ENCODE data around the gene TPST2.
A peak's percentile ranks its signal among the peaks of the same experiment; 100 is the strongest.
"Not testable (repeated sequence)": the region's sequence is repeated elsewhere in the genome, so short reads cannot be mapped to it uniquely, and the experiment has no call there.

The TPST2 gene

DNA sequence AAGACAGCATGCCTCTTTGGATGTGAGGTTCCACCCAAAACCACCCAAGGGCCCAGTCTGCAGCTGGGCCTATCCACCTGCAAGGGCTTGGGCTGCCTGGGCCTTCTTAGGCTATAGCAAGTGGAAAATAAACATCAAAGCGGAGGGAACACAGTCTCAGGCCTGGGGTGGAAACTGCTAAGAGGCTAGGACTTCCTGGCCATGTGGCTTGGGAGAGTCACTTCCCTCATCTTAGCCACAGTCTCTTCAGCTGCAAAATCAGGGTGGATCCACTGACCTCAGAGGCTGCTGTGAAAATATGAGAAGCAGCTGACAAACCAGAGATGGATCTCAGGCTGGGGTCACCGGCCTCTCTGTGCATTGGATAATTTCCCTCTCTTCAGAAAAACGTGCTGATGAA, 47.1 kb downstream of the TPST2 start:
- peak overlapping the region; percentile 69 for H3K4me2 ChIP-seq
- peak overlapping the region; percentile 86 for H3K27ac ChIP-seq
- no peaks in the 10 kb centered on the region for H3K27me3 ChIP-seq
- no peak overlapping the region for H3K4me3 ChIP-seq
- TF ChIP-seq Cebpa-rat (IDR thresholded peaks at IDR 0.05) = no peak
- peak overlapping the region; percentile 67; the same call in 1 of the 2 replicates for H3K9ac ChIP-seq
- H3K4me1 ChIP-seq = peaks cover 88% of the 10 kb centered on the region
- peaks cover 54% of the 10 kb centered on the region for H3K36me3 ChIP-seq
- H3K9me3 ChIP-seq = no peaks in the 10 kb centered on the region
- H4K20me1 ChIP-seq = no peaks in the 10 kb centered on the region

DNA sequence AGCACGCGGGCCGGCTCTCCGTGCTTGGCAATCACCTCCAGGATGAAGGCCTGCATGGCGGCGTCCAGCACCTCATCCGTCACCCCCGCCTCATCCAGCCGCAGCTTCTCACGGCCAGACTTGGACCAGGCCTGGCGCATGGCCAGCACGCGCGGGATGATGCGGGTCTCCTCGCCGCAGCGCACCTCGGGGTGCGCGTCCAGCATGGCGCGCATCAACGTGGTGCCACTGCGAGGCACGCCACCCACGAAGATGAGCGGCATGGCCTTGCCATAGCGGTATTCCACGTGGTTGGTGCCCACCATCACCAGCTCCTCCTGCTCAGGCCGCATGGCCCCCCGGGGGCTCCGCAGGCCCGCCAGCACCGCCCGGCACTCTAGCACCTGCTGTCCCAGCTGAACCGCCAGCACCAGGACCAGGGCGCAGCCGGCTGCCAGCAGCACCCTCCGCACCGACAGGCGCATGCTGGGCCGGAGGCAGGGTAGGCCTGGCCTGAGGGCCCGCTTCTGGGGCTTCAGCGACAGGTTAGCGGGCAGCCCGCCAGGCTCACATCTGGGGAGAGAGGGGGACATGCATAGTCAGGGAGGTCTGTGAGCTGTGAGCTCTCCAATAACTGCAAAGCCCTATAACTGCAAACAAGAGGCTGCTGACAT, 48.6 kb downstream of the TPST2 start:
- TF ChIP-seq Cebpa-rat (IDR thresholded peaks at IDR 0.05) = no peak

DNA sequence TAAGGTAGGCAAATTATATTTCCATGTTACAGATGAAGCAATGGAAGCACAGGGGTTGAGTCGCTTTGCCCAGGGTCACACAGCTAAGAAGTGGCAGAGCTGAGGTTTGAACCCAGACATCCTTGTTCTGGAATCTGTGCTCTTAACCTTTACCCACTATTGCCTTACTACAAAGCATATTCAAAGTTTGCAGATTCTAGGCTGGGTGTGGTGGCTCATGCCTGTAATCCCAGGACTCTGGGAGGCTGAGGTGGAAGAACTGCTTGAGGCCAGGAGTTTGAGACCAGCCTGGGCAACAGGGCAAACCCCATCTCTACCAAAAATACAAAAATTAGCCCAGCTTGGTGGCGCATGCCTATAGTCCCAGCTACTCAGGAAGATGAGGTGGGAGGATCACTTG, 49.8 kb downstream of the TPST2 start:
- H3K27me3 ChIP-seq = no peaks in the 10 kb centered on the region
- H3K4me2 ChIP-seq = peak overlapping the region; percentile 69
- no peak for TF ChIP-seq Cebpa-rat (IDR thresholded peaks at IDR 0.05)
- H3K4me1 ChIP-seq = peaks cover 82% of the 10 kb centered on the region
- H3K27ac ChIP-seq = peak overlapping the region; percentile 86
- H3K36me3 ChIP-seq = peaks cover 65% of the 10 kb centered on the region
- H3K9ac ChIP-seq = 0 out of 2 replicates have a peak overlapping the region, but pooled peaks have one; percentile 35
- no peaks in the 10 kb centered on the region for H4K20me1 ChIP-seq
- no peak overlapping the region for H3K4me3 ChIP-seq
- H3K9me3 ChIP-seq = no peaks in the 10 kb centered on the region

More for the DNA sequence above, 48.6 kb downstream of the TPST2 start:
- peak overlapping the region; percentile 86 for H3K27ac ChIP-seq
- H3K4me3 ChIP-seq = no peak overlapping the region
- H3K9me3 ChIP-seq = no peaks in the 10 kb centered on the region
- peaks cover 82% of the 10 kb centered on the region for H3K4me1 ChIP-seq
- no peaks in the 10 kb centered on the region for H3K27me3 ChIP-seq
- peak overlapping the region; percentile 69 for H3K4me2 ChIP-seq
- no peak overlapping the region; the same call in 1 of the 2 replicates for H3K9ac ChIP-seq
- no peaks in the 10 kb centered on the region for H4K20me1 ChIP-seq
- peaks cover 60% of the 10 kb centered on the region for H3K36me3 ChIP-seq

DNA sequence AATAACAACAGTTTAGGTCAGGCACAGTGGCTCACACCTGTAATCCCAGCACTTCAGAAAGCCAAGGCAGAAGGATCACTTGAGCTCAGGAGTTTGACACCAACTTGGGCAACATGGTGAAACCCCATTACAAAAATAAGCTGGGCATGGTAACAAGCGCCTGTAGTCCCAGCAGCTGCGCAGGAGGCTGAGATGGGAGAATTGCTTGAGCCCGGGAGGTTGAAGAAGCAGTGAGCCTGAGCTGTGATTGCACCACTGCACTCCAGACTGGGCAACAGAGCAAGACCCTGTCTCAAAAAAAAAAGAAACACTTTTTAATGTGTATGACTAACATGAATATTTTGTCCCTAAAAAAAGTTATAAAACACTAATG, 53.2 kb downstream of the TPST2 start:
- H3K4me2 ChIP-seq = peak overlapping the region; percentile 77; the same call in 1 of the 2 replicates
- H3K4me3 ChIP-seq = no peak overlapping the region
- no peaks in the 10 kb centered on the region for H3K27me3 ChIP-seq
- peak overlapping the region; percentile 83 for H3K27ac ChIP-seq
- no peaks in the 10 kb centered on the region for H4K20me1 ChIP-seq
- no peak for TF ChIP-seq Cebpa-rat (IDR thresholded peaks at IDR 0.05)
- H3K9me3 ChIP-seq = no peaks in the 10 kb centered on the region
- H3K4me1 ChIP-seq = peaks cover 69% of the 10 kb centered on the region
- H3K9ac ChIP-seq = no peak overlapping the region
- peaks cover 85% of the 10 kb centered on the region for H3K36me3 ChIP-seq

DNA sequence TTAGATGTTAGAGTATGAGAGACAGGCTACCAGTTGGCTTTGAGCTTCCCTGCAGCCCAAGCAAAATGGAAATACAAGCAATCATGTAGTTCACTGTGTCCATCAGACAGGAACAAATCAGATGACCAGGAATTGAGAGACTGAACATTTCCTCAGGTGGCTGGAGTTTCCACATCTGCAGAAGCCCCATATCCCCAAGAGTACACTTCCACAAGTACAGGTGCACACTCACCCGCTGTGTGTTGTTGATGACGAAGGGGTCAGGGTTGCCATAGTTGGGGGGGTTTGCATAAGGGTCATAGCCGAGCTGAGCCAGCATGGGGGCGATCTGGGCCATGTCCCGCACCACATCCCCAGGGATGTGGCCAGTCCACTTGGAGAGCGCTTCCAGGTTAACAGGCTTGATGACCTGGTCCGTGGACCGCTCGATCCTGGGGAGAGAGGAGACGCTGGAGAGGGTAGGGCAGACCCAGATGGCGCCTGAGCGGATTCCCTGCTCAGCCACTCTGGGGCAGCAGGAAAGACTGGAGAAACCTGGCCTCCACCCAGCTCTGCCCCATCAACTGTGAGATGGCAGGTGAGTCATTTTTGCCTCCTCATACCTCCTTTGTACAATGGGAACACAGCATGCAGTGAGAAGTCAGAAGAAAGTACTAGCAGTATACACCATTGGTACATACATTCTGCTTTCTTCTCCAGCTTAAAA, 53.7 kb downstream of the TPST2 start:
- Histone ChIP-seq H3K9ac (no peak overlapping the region), H3K36me3 (peaks cover 85% of the 10 kb centered on the region), H3K4me3 (no peak overlapping the region), H3K27me3 (no peaks in the 10 kb centered on the region), H3K27ac (peak overlapping the region; percentile 83), H4K20me1 (no peaks in the 10 kb centered on the region), H3K4me1 (peaks cover 64% of the 10 kb centered on the region), H3K9me3 (no peaks in the 10 kb centered on the region), H3K4me2 (peak overlapping the region; percentile 77)
- no peak for TF ChIP-seq Cebpa-rat (IDR thresholded peaks at IDR 0.05)

DNA sequence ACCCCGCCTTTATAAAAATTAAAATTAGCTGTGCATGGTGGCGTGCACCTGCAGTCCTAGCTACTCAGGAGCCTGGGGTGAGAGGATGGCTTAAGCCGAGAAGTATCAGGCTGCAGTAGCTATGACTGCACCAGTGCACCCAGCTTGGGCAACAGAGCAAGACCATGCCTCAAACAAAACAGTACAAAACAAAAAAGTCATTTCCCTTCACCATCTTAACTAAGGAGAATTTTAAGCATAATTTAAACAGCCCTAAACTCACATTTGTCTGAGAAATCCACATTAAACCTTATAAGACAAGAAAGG, 54.4 kb downstream of the TPST2 start:
- H3K27ac ChIP-seq = peak overlapping the region; percentile 83
- peak overlapping the region; percentile 77 for H3K4me2 ChIP-seq
- no peaks in the 10 kb centered on the region for H3K27me3 ChIP-seq
- H3K4me1 ChIP-seq = peaks cover 57% of the 10 kb centered on the region
- H3K9me3 ChIP-seq = no peaks in the 10 kb centered on the region
- no peaks in the 10 kb centered on the region for H4K20me1 ChIP-seq
- no peak overlapping the region for H3K4me3 ChIP-seq
- peak overlapping the region; percentile 67 for H3K9ac ChIP-seq
- peaks cover 85% of the 10 kb centered on the region for H3K36me3 ChIP-seq
- TF ChIP-seq Cebpa-rat (IDR thresholded peaks at IDR 0.05) = no peak

DNA sequence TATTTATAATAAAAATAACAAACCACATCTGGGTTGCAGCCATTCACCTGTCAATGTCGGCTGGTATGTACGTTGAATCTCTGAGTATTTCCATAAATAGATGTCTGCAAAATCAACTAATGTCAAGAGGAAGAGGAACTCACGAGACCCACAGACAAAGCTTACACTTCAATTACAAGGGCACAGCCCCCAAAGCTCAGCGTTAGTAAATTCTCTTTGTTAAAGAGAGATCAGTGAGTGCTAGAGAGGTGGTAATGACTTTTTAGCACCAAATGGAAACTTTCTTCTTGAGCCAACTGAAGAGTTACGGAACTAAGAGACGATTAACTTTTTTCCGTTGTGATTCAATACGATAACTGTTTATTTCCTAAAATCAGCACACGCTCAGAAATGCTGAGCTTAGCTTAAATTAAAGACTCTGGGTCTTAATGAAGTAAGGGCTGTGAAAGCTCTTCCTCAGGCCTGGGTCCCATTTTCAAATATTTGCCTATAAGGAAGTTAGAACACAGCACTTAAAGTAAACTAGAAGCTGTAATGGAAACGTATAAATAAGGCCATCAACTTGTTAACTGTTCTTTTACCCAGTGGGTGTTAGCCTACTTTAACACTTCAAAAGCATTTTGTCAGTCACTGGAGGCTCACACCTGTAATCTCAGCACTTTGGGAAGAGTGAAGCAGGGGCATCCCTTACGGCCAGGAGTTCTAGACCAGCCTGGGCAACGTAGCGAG, 54.9 kb downstream of the TPST2 start:
- no peaks in the 10 kb centered on the region for H3K9me3 ChIP-seq
- H4K20me1 ChIP-seq = no peaks in the 10 kb centered on the region
- H3K4me1 ChIP-seq = peaks cover 52% of the 10 kb centered on the region
- peak overlapping the region; percentile 77 for H3K4me2 ChIP-seq
- H3K27ac ChIP-seq = peak overlapping the region; percentile 83
- peak overlapping the region; percentile 67 for H3K9ac ChIP-seq
- no peak for TF ChIP-seq Cebpa-rat (IDR thresholded peaks at IDR 0.05)
- H3K27me3 ChIP-seq = no peaks in the 10 kb centered on the region
- no peak overlapping the region for H3K4me3 ChIP-seq
- H3K36me3 ChIP-seq = peaks cover 85% of the 10 kb centered on the region

DNA sequence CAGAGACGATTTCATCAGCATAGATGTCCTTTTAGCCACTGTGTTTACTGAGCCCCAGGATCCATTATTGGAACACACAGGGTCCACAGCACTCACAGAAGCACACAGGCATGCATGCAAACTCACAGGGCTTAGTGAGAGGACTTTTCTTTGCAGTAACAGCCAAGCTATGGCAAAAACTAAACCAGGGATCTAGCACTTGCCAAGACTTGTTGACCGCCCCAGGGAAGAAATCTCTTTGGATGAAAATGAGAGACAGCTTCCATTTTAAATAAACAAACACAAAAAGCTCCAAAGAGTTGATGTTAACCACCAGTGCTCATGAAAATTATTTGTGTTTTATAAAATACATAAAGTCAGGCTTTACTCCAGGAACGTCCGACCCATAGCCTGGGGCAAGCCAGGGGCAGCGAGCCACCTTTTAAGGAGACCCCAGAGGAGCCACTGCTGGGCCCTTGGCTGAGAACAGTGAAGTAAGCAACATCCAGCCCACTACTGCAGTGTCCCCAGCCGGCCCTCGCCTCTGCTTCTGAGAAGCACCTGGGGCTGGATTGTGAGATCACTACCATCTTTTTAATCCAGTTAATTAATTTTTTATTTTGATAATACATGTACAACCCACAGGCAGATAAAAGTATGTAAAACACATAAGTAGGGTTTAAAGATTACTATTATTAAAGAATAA, 55.6 kb downstream of the TPST2 start:
- H3K9ac ChIP-seq = peak overlapping the region; percentile 67
- H3K9me3 ChIP-seq = no peaks in the 10 kb centered on the region
- H4K20me1 ChIP-seq = no peaks in the 10 kb centered on the region
- peak overlapping the region; percentile 83 for H3K27ac ChIP-seq
- peak overlapping the region; percentile 77 for H3K4me2 ChIP-seq
- H3K36me3 ChIP-seq = peaks cover 85% of the 10 kb centered on the region
- no peaks in the 10 kb centered on the region for H3K27me3 ChIP-seq
- no peak for TF ChIP-seq Cebpa-rat (IDR thresholded peaks at IDR 0.05)
- no peak overlapping the region for H3K4me3 ChIP-seq
- H3K4me1 ChIP-seq = peaks cover 46% of the 10 kb centered on the region

DNA sequence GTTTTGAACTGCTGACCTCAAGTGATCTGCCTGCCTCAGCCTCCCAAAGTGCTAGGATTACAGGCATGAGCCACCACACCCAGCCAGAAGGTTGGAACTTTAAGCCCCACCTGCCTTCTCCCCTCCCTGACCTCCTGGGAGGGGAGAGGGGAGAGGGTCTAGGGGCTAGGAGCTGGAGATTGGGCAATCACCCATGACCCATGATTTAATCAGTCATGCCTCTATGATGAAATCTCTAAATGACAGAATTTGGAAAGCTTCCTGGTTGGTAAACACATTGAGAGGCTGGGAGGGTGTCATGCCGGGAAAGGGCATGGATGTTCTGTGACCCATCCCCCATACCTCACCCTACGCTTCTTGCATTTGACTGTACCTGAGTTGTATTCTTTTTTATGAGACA, 60.6 kb downstream of the TPST2 start:
- TF ChIP-seq Cebpa-rat (IDR thresholded peaks at IDR 0.05) = peak; percentile 48; the same call in 1 of the 2 replicates
- no peak overlapping the region for H3K4me3 ChIP-seq
- no peak overlapping the region for H3K4me2 ChIP-seq
- H3K9ac ChIP-seq = no peak overlapping the region
- peaks cover 36% of the 10 kb centered on the region for H3K4me1 ChIP-seq
- no peaks in the 10 kb centered on the region for H3K9me3 ChIP-seq
- H3K27me3 ChIP-seq = no peaks in the 10 kb centered on the region
- H4K20me1 ChIP-seq = no peaks in the 10 kb centered on the region
- H3K27ac ChIP-seq = no peak overlapping the region
- peaks cover 99% of the 10 kb centered on the region for H3K36me3 ChIP-seq

- Histone ChIP-seq H3K36me3 (peaks cover 100% of the 10 kb centered on the region), H3K4me2 (peak overlapping the region; percentile 55; the same call in 1 of the 2 replicates), H3K4me1 (peaks cover 27% of the 10 kb centered on the region)
- H3K27me3 ChIP-seq, H3K9ac ChIP-seq, H3K4me3 ChIP-seq, H3K27ac ChIP-seq, H3K9me3 ChIP-seq, H4K20me1 ChIP-seq: not testable (repeated sequence)
Measured at GRCh38 chr22:26528518-26528917, 61.4 kb downstream of the TPST2 start.
